K562 (cell line): ENCODE data around the gene ZMPSTE24. TPM values are rescaled to one million over a fixed set of nuclear protein-coding genes. Genes with fewer than 3 reads are reported as not detected.

Source experiments
- BCOR ChIP-seq: fragments of 450-650 bp; IDR thresholded peaks from 2 replicates; pipeline ENCODE4 v1.6.1; 2016
- CBX8 ChIP-seq: fragments of 200-600 bp; sonication (generic); IDR thresholded peaks from 2 replicates; pipeline ENCODE4 v1.6.1; 2012; ENCODE audit warnings: borderline replicate concordance, mixed run types, low read depth, mild to moderate bottlenecking, moderate library complexity, mixed read lengths, low read length, control low read depth, inconsistent platforms; ENCODE audit not compliant: poor library complexity, severe bottlenecking; ENCODE audit errors: extremely low read depth
- GATAD2B ChIP-seq: fragments of 450-650 bp; IDR thresholded peaks from 2 replicates; pipeline ENCODE4 v1.6.1; 2017; ENCODE audit warnings: mild to moderate bottlenecking, borderline replicate concordance
- KLF1 ChIP-seq: fragments of 450-650 bp; IDR thresholded peaks from 2 replicates; pipeline ENCODE4 v1.6.1; 2016; ENCODE audit warnings: missing genetic modification characterization, missing compliant biosample characterization
- LCOR ChIP-seq: sonication (generic); formaldehyde crosslinking; IDR thresholded peaks from 2 replicates; pipeline ENCODE4 v1.8.0; 2022; ENCODE audit warnings: mild to moderate bottlenecking, missing genetic modification reagents
- MBD2 ChIP-seq: sonication (generic); IDR thresholded peaks from 2 replicates; pipeline ENCODE4 v1.6.1; 2016; ENCODE audit warnings: low read depth, borderline replicate concordance
- NFE2L1 ChIP-seq: fragments of 450-650 bp; IDR thresholded peaks from 2 replicates; pipeline ENCODE4 v1.6.1; 2016; ENCODE audit warnings: missing genetic modification characterization, low read depth, mild to moderate bottlenecking, missing compliant biosample characterization, moderate library complexity, borderline replicate concordance
- NUFIP1 ChIP-seq: fragments of 450-650 bp; IDR thresholded peaks from 2 replicates; pipeline ENCODE4 v1.6.1; 2018; ENCODE audit not compliant: partially characterized antibody
- PRDM10 ChIP-seq: fragments of 450-650 bp; IDR thresholded peaks from 2 replicates; pipeline ENCODE4 v1.6.1; 2018; ENCODE audit not compliant: partially characterized antibody
- PYGO2 ChIP-seq: fragments of 450-650 bp; IDR thresholded peaks from 2 replicates; pipeline ENCODE4 v1.6.1; 2016; ENCODE audit warnings: mild to moderate bottlenecking, missing genetic modification characterization, moderate library complexity, missing compliant biosample characterization
- RBM17 ChIP-seq: fragments of 200-400 bp; formaldehyde crosslinking; IDR thresholded peaks from 2 replicates; pipeline ENCODE4 v1.6.1; 2017; ENCODE audit warnings: low read depth, mild to moderate bottlenecking, low read length, borderline replicate concordance
- SLC30A9 ChIP-seq: fragments of 250-450 bp; sonication (Bioruptor Pico); IDR thresholded peaks from 2 replicates; pipeline ENCODE4 v1.8.0; 2022; ENCODE audit warnings: mild to moderate bottlenecking, moderate library complexity
- SRF ChIP-seq, 2 experiments: fragments of 250-450, 450-650 bp in 1 of 2; sonication (Bioruptor Pico) in 1 of 2; sonication (generic) in 1 of 2; formaldehyde crosslinking; IDR thresholded peaks; 2 replicates each; pipeline versions ENCODE4 v1.5.0 to v1.5.1; 2020 to 2022; ENCODE audit warnings: mild to moderate bottlenecking in 1 of 2, missing genetic modification reagents in 1 of 2
- TFE3 ChIP-seq: fragments of 450-650 bp; formaldehyde crosslinking; IDR thresholded peaks from 2 replicates; pipeline ENCODE4 v1.4.0; 2020; ENCODE audit warnings: mild to moderate bottlenecking, mixed read lengths
- TRIM24 ChIP-seq, 2 experiments: fragments of 450-650 bp; IDR thresholded peaks; 2 replicates each; pipeline ENCODE4 v1.6.1; 2016
- ZBED1 ChIP-seq: IDR thresholded peaks from 2 replicates; pipeline ENCODE4 v1.6.1; 2014
- ZHX1 ChIP-seq: fragments of 150-350 bp; conservative IDR thresholded peaks from 2 replicates; pipeline ENCODE4 v1.6.1; 2014; ENCODE audit warnings: low read length
- ZNF274 ChIP-seq: IDR thresholded peaks from 2 replicates; pipeline ENCODE4 v1.6.1; 2011; ENCODE audit warnings: low read depth, mild to moderate bottlenecking, low read length, moderate library complexity, borderline replicate concordance
- ZNF316 ChIP-seq: fragments of 450-650 bp; IDR thresholded peaks from 2 replicates; pipeline ENCODE4 v1.6.1; 2016
- ZNF511 ChIP-seq: sonication (generic); formaldehyde crosslinking; IDR thresholded peaks from 2 replicates; pipeline ENCODE4 v1.8.0; 2022; ENCODE audit warnings: mild to moderate bottlenecking, missing genetic modification reagents
- polyA plus RNA-seq, 8 experiments: library from polyadenylated mRNA; depleted of rRNA in 4 of 8; stranded (reverse) in 5 of 8; unstranded in 3 of 8; fragments of >200 nt; fragmentation: Nextera tagmentation in 2 of 8; fragmentation: Illumina TruSeq in 1 of 8; extraction: Ambion mirVana in 2 of 8; extraction: Trizol in 1 of 8; gene quantifications; 2 replicates each; pipeline versions ENCODE4 v1.2.1 to v1.2.3, GENCODE V29; 2011 to 2014; ENCODE audit warnings: inconsistent platforms in 1 of 8, missing spikeins in 1 of 8
- total RNA-seq, 7 experiments: library from RNA; depleted of rRNA in 6 of 7; stranded (reverse); fragments of >200 nt in 6 of 7; fragmentation: Illumina TruSeq in 2 of 7; extraction: Trizol in 2 of 7; gene quantifications; 2 replicates each; pipeline versions ENCODE4 v1.2.1 to v1.2.3, GENCODE V29; 2011 to 2021; ENCODE audit warnings: low replicate concordance in 1 of 7

ZMPSTE24 gene
- total and polyA plus RNA-seq, 9 of the 15 experiments (the other 6 are each of a cell fraction or from before 2014, with no cell fraction given), result 30.7 to 75.9 (median 64.3) TPM

- TF ChIP-seq ZNF274, result no peak
- TF ChIP-seq BCOR, result peak; percentile 69
- TF ChIP-seq MBD2, result no peak
- TF ChIP-seq NUFIP1, result no peak
- TF ChIP-seq PRDM10, result no peak
- no peak for TF ChIP-seq ZNF316
- TF ChIP-seq KLF1, result no peak
- TF ChIP-seq GATAD2B, result peak; percentile 11; the same call in 1 of the 2 replicates
- no peak for TF ChIP-seq NFE2L1 (tag)
- TF ChIP-seq SRF (CRISPR knock-in tag; IDR thresholded peaks at IDR 0.05), result 0 out of 4 replicates have a peak, but pooled peaks have one; percentile 14 to 16
- 0 out of 2 replicates have a peak, but pooled peaks have one; percentile 29 for TF ChIP-seq ZHX1
- TF ChIP-seq SLC30A9 (CRISPR knock-in tag), result no peak
- TF ChIP-seq PYGO2 (tag), result no peak
- TF ChIP-seq RBM17, result no peak
- TF ChIP-seq LCOR (CRISPR knock-in tag), result peak; percentile 85; the same call in 1 of the 2 replicates
- no peak for TF ChIP-seq TRIM24 (IDR thresholded peaks at IDR 0.05)
- TF ChIP-seq TFE3, result no peak
- no peak for TF ChIP-seq ZBED1
- TF ChIP-seq ZNF511 (CRISPR knock-in tag), result no peak
- TF ChIP-seq CBX8, result no peak
Measured at GRCh38 chr1:40338745-40339419, 80.8 kb downstream of the ZMPSTE24 start (continued).
